ENCODE results near the gene CDCP1. TPM values are rescaled to one million over a fixed set of nuclear protein-coding genes. Genes with fewer than 3 reads are reported as not detected.
A peak's percentile ranks its signal among the peaks of the same experiment; 100 is the strongest.

CDCP1 gene
- total and polyA plus RNA-seq, 2 donors from 2014 or later: 3.7 to 39.6 TPM

GRCh38 chr3:45180051-45180450 lies 33.9 kb upstream of the CDCP1 start:
- Histone ChIP-seq H3K27ac (ENCODE audit: low read depth in 2 of 2, low read length in 2 of 2) (no peak overlapping the region), H3K9me3 (ENCODE audit: control insufficient read depth in 2 of 3, insufficient read depth in 1 of 3, low read length in 3 of 3) (no peaks in the 10 kb centered on the region), H3K27me3 (ENCODE audit: control insufficient read depth, insufficient read depth, low read length) (no peaks in the 10 kb centered on the region), H3K4me3 (ENCODE audit: low read length in 3 of 3) (no peak overlapping the region), H3K4me1 (ENCODE audit: control insufficient read depth in 2 of 3, insufficient read depth in 2 of 3, low read depth in 1 of 3, low read length in 3 of 3) (peaks cover 0 to 9% (median 0%) of the 10 kb centered on the region in 3 donors), H3K9ac (ENCODE audit: low read length in 3 of 3) (no peak overlapping the region), H3K36me3 (ENCODE audit: control insufficient read depth in 2 of 3, insufficient read depth in 3 of 3, low read length in 3 of 3) (no peaks in the 10 kb centered on the region)
- TF ChIP-seq CTCF (IDR thresholded peaks at IDR 0.05; ENCODE audit: borderline replicate concordance, extremely low read depth, insufficient read depth): no peak
- intact Hi-C loops (cut with DNase I): no loop called here
- no peak for FAIRE-seq
- no peak for DNase-seq

- no peak overlapping the region for H3K27ac ChIP-seq (ENCODE audit: low read depth in 2 of 2, low read length in 2 of 2)
- intact Hi-C loops (cut with DNase I): no loop called here
- no peak overlapping the region for H3K4me3 ChIP-seq (ENCODE audit: low read length in 3 of 3)
- no peak for TF ChIP-seq CTCF (IDR thresholded peaks at IDR 0.05; ENCODE audit: borderline replicate concordance, extremely low read depth, insufficient read depth)
- no peak overlapping the region for H3K9ac ChIP-seq (ENCODE audit: low read length in 3 of 3)
- no peak for DNase-seq
- no peaks in the 10 kb centered on the region for H3K9me3 ChIP-seq (ENCODE audit: control insufficient read depth in 2 of 3, insufficient read depth in 1 of 3, low read length in 3 of 3)
- H3K36me3 ChIP-seq (ENCODE audit: control insufficient read depth in 2 of 3, insufficient read depth in 3 of 3, low read length in 3 of 3): no peaks in the 10 kb centered on the region
- no peak for FAIRE-seq
- peaks cover 0 to 9% (median 0%) of the 10 kb centered on the region in 3 donors for H3K4me1 ChIP-seq (ENCODE audit: control insufficient read depth in 2 of 3, insufficient read depth in 2 of 3, low read depth in 1 of 3, low read length in 3 of 3)
- no peaks in the 10 kb centered on the region for H3K27me3 ChIP-seq (ENCODE audit: control insufficient read depth, insufficient read depth, low read length)
These were observed 33.0 kb upstream of the CDCP1 start for GRCh38 chr3:45179163-45179562.

- H3K36me3 ChIP-seq (ENCODE audit: control insufficient read depth in 2 of 3, insufficient read depth in 3 of 3, low read length in 3 of 3): no peaks in the 10 kb centered on the region
- no peak overlapping the region for H3K27ac ChIP-seq (ENCODE audit: low read depth in 2 of 2, low read length in 2 of 2)
- intact Hi-C loops (cut with DNase I): no loop called here
- no peaks in the 10 kb centered on the region for H3K9me3 ChIP-seq (ENCODE audit: control insufficient read depth in 2 of 3, insufficient read depth in 1 of 3, low read length in 3 of 3)
- FAIRE-seq (no peak), DNase-seq (peak in 3 of 5 donors; percentile 35 to 43 (median 37))
- no peak for TF ChIP-seq CTCF (IDR thresholded peaks at IDR 0.05; ENCODE audit: borderline replicate concordance, extremely low read depth, insufficient read depth)
- no peak overlapping the region for H3K4me3 ChIP-seq (ENCODE audit: low read length in 3 of 3)
- peaks cover 0 to 9% (median 0%) of the 10 kb centered on the region in 3 donors for H3K4me1 ChIP-seq (ENCODE audit: control insufficient read depth in 2 of 3, insufficient read depth in 2 of 3, low read depth in 1 of 3, low read length in 3 of 3)
- H3K9ac ChIP-seq (ENCODE audit: low read length in 3 of 3): no peak overlapping the region
- no peaks in the 10 kb centered on the region for H3K27me3 ChIP-seq (ENCODE audit: control insufficient read depth, insufficient read depth, low read length)
These were observed 32.2 kb upstream of the CDCP1 start for GRCh38 chr3:45178183-45179023.
